Cardiac muscle cell (in vitro differentiated cells and primary cell): ENCODE data around the gene CAST. TPM values are rescaled to one million over a fixed set of nuclear protein-coding genes. Genes with fewer than 3 reads are reported as not detected.

Experiments used
- DNase-seq, 2 donors: peaks; one replicate each; pipeline versions ENCODE4 v3.0.0 to v3.0.0-alpha.2; 2010 to 2017; ENCODE audit warnings: low read depth in 1 of 2, low spot score in 1 of 2
- H3K27ac ChIP-seq: fragments of 200-600 bp; sonication (generic); 2 replicates; pipeline ENCODE4 v1.5.1; 2016
- H3K27me3 ChIP-seq: fragments of 200-600 bp; sonication (generic); 2 replicates; pipeline ENCODE4 v1.6.0; 2016; ENCODE audit warnings: control low read depth
- H3K36me3 ChIP-seq: fragments of 200-600 bp; sonication (generic); 2 replicates; pipeline ENCODE4 v1.5.1; 2016; ENCODE audit warnings: control low read depth
- H3K4me1 ChIP-seq: fragments of 200-600 bp; sonication (generic); 2 replicates; pipeline ENCODE4 v1.8.1; 2017; ENCODE audit warnings: low read depth, mild to moderate bottlenecking, mixed run types
- H3K4me3 ChIP-seq: fragments of 200-600 bp; sonication (generic); 2 replicates; pipeline ENCODE4 v1.5.1; 2016; ENCODE audit warnings: mild to moderate bottlenecking
- H3K9me3 ChIP-seq: fragments of 200-600 bp; sonication (generic); 2 replicates; pipeline ENCODE4 v1.5.1; 2017; ENCODE audit warnings: low read depth, mild to moderate bottlenecking, control low read depth
- CTCF ChIP-seq: IDR thresholded peaks from 2 replicates; pipeline ENCODE4 v1.5.1; 2012; ENCODE audit warnings: low read depth, mild to moderate bottlenecking, low read length
- polyA plus RNA-seq: library from polyadenylated mRNA; unstranded; fragments of >200 nt; fragmentation: Nextera tagmentation; extraction: Ambion mirVana; gene quantifications from 2 replicates; pipeline ENCODE4 v1.2.1, GENCODE V29; 2016
- total RNA-seq: library from RNA; depleted of rRNA; stranded (reverse); fragments of >200 nt; gene quantifications from 2 replicates; pipeline ENCODE4 v1.2.3, GENCODE V29; 2016

The CAST gene
- total and polyA plus RNA-seq, 2 experiments from 2014 or later = 85.2 to 101 TPM

DNA sequence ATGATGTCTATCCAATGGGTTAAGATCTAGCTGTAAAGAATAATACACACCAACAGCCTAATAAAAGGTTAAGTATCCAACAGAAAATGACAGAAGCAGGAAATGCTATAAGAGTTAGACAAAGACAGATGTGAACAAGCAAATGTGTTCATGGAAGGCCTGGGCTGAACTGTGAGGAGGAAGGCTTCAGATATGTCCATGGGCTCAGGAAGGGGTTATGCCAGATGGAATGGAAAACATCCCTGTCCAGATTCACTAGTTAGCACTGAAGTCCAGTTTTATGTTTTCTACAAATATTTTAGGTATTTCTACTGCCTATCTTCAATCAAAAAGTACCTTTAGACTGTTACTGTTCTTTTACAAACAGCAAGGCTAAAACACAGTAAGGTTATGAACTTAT lies 118.5 kb downstream of the CAST start:
- H3K9me3 ChIP-seq = no peaks in the 10 kb centered on the region
- H3K27me3 ChIP-seq = no peaks in the 10 kb centered on the region
- DNase-seq = peak in 1 of 2 donors; percentile 65
- H3K4me3 ChIP-seq = no peak overlapping the region
- peaks cover 3% of the 10 kb centered on the region for H3K4me1 ChIP-seq
- H3K36me3 ChIP-seq = peaks cover 11% of the 10 kb centered on the region
- no peak overlapping the region for H3K27ac ChIP-seq
- no peak for TF ChIP-seq CTCF

DNA sequence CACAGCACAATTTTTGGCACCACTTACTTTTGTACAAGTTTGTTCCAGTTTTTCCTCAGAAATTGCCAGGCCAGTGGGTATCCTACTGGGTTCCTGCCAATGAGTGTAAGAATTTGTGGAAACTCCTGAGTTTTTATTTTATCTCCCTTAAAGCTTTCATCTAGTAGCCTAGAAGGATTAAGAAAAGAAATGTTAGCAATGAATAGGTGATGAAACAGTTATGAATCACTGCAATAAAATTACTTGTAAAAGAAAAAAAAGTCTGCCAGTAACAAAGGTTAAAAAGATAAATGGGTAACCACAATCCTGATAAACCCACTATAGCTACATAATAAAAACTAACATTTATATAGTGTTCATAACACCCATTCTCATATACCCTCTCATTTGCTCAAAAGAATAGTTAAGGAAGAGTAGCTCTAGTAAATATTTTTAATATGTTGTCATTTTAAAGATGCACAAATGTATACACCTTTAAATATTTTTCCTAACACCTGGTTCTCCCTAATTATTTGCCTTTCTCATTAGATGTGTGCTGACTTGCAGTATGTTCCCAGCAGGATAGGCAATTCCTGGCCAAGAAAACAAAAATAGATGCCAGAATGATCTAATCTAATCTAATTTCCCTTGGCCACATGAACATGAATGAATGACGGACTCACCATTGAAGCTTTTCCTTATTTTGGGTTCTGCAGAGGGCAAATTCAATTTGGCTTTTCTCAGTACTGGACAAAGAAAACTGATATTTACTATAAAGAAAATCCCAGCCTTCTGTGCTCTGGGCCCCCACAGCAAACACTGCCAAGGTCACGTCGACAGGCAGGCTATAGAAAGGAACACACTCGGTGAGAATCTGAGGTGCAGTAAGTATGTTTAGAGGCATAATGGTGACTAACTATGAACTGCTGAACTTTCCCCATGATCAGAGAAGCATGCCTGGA lies 119.1 kb downstream of the CAST start:
- Histone ChIP-seq H3K27ac (no peak overlapping the region), H3K4me1 (peaks cover 3% of the 10 kb centered on the region), H3K9me3 (no peaks in the 10 kb centered on the region), H3K36me3 (peaks cover 11% of the 10 kb centered on the region), H3K27me3 (no peaks in the 10 kb centered on the region), H3K4me3 (no peak overlapping the region)
- DNase-seq = peak in 1 of 2 donors; percentile 77
- TF ChIP-seq CTCF = no peak

DNA sequence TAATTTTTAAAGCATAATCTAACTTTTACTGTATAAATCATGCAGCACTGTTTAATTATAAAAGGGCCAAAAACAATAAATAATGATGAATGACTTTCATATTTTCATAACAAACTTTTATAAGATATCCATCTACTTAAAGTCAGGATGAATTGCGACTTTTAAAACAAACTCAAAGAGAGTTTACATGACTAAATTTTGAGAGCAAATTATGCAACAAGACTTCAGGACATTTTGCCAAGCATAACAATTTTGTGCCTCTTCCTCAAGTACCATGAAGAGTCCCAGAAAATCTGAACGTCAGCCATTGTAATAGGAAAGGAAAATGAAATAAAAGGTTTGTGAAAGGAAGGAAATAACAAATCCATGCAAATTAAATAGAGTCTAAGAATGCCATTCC lies 121.2 kb downstream of the CAST start:
- DNase-seq = no peak
- H3K4me3 ChIP-seq = no peak overlapping the region
- H3K27me3 ChIP-seq = no peaks in the 10 kb centered on the region
- H3K4me1 ChIP-seq = peaks cover 3% of the 10 kb centered on the region
- peaks cover 4% of the 10 kb centered on the region for H3K36me3 ChIP-seq
- no peak for TF ChIP-seq CTCF
- no peaks in the 10 kb centered on the region for H3K9me3 ChIP-seq
- H3K27ac ChIP-seq = no peak overlapping the region

- TF ChIP-seq CTCF = no peak
- no peaks in the 10 kb centered on the region for H3K9me3 ChIP-seq
- H3K36me3 ChIP-seq = no peaks in the 10 kb centered on the region
- DNase-seq = no peak
- no peak overlapping the region for H3K27ac ChIP-seq
- no peak overlapping the region for H3K4me3 ChIP-seq
- H3K4me1 ChIP-seq = peaks cover 3% of the 10 kb centered on the region
- no peaks in the 10 kb centered on the region for H3K27me3 ChIP-seq
Observed at GRCh38 chr5:96785326-96786109, 123.3 kb downstream of the CAST start.

DNA sequence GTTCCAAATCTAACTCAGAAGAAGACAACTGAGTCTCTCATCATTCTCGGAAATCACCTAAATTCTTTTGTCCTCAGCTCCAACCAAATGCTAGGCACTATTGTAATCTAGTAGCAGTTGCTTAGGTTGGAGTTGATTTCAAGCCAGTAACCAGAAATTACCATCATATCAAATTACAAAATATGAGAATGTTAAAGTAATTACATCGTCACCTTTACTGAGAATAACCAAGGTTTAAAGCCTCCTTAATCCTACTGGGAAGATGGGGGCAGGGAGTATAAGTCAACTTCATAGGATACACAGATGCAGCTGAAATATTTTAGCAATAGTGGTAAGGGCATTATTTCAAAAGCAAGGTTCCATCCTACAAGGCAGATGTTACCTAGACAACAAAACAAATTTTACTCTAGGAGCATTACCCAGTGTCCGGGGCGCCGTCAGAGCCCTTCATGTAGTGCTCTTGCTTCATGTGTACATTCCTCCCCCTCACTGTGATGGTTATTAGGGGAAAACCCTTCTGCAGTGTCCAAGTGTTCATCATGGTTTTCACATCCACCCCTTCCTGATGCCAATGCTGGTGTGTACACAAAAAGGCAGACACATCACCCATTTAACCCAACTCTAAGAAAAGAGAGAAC lies 126.1 kb downstream of the CAST start:
- TF ChIP-seq CTCF = no peak
- no peaks in the 10 kb centered on the region for H3K4me1 ChIP-seq

More for the DNA sequence above, 126.1 kb downstream of the CAST start:
- peaks cover 7% of the 10 kb centered on the region for H3K36me3 ChIP-seq
- no peaks in the 10 kb centered on the region for H3K27me3 ChIP-seq
- no peak overlapping the region for H3K27ac ChIP-seq
- no peaks in the 10 kb centered on the region for H3K9me3 ChIP-seq
- DNase-seq = peak in 1 of 2 donors; percentile 54
- H3K4me3 ChIP-seq = no peak overlapping the region
